Stimulated activated CD4-positive, alpha-beta T cell treated with anti-CD3 and anti-CD28 coated beads, Interleukin-12 subunit alpha, Interleukin-12 subunit beta, amount 100 ng/mL, for 48 hours (primary cell): Measurements from ENCODE around the gene CYP2D6.

ENCODE experiments used
- DNase-seq, 3 donors: peaks; one replicate each; pipeline ENCODE4 v3.0.0-alpha.2; 2020; ENCODE audit warnings: low read depth in 2 of 3, low spot score in 1 of 3

The CYP2D6 gene

DNA sequence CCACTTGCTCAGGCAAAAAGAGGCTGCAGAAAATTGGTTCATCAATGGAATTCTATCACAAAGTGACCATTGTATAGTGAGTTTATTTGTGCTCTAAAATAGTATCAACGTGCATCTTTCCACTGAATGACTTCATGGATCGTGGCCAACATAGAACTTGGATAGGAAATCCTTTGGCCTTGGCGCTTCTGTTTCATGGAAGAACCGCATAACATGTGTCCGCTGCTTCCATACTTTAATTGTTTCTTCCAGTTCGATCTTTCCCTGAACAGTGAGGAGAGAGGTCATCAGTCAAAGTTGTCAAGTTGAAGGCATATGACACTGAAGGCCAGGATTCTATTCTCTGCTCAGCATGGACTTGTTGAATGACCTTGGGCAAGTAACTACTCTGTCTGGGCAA lies 44.6 kb downstream of the CYP2D6 start:
- DNase-seq = no peak

DNA sequence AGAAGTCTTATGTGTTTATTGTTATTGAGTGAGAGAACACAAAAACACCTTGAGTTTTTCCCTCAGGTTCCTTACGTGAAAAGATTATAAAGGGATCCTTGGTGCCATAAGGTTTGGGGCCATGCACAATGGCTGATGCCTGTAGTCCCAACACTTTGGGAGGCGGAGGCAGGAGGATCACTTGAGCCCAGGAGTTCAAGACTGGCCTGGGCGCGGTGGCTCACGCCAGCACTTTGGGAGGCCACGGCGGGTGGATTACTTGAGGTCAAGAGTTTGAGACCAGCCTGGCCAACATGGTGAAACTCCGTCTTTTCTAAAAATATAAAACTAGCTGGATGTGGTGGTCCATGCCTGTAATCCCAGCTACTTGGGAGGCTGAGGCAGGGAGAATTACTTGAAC lies 45.7 kb downstream of the CYP2D6 start:
- no peak for DNase-seq

DNA sequence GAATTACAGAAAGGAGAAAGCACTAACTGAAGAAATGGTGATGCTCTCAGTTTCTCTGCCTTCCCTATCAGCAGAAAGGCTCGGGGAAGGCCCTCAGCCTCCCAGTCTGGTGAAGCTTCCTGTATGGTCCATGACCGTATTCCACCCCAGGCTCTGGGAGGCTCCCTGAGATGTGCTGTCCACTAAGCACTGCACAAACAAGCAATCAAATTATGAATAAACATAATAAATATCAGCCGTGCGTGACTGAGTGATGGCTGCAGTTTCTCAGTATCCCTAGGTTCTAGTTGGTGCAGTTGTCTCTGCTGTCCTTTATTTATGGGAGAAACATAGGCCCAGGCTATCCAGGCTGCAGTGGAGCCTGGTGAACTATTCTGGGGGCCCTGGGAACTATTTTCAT lies 47.5 kb downstream of the CYP2D6 start:
- DNase-seq = no peak

GRCh38 chr22:42080287-42080686 lies 50.3 kb downstream of the CYP2D6 start:
- no peak for DNase-seq

DNA sequence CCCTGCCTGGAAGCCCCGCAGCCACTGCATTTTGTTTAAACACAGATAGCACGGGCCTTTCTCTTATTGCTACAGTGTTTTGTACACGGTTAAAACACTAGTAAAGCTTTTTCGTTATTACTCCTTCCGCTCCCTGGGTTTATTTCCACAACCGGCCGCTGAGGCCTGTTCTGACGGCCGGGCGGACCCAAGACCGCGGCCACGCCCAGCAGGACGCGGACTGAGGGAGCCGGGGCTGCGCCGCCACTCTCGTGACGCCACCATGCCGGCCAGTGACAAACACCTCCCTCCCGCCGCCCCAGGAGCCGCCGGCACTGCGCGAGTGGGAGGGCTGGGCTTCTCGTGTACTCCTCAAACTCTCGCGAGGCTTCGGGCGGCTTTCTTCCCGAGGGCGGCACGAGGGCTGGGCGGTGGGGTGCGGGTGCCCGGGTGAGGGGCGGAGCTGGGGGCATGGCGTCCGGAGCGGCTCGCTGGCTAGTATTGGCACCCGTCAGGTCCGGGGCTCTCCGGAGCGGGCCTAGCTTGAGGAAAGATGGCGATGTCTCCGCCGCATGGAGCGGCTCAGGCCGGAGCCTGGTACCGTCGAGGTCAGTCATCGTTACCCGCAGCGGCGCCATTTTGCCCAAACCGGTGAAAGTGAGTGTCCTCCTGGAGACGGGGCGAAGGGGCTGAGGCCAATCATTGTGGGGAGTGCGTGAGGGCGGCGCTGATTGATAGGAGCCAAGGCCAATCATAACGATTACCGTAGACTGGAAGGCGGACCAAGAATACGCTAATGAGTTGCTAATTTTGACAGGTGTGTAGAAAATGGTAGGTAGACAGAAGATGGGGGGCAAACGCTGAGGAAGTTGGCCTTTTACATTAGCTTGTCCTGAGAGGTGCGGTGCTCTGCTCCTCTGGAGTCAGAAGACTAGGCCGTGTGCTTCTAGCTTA lies 51.0 kb downstream of the CYP2D6 start, which contains the start of gene SMDT1:
Gene SMDT1, plus strand, starts transcription at position 382 of the 933 bp plus-strand sequence. Its CDS starts 69 bp downstream, at position 451.
- peak; percentile 95 to 99 (median 96) for DNase-seq

- DNase-seq = no peak
Measured at GRCh38 chr22:42078469-42079318, 51.9 kb downstream of the CYP2D6 start.

DNA sequence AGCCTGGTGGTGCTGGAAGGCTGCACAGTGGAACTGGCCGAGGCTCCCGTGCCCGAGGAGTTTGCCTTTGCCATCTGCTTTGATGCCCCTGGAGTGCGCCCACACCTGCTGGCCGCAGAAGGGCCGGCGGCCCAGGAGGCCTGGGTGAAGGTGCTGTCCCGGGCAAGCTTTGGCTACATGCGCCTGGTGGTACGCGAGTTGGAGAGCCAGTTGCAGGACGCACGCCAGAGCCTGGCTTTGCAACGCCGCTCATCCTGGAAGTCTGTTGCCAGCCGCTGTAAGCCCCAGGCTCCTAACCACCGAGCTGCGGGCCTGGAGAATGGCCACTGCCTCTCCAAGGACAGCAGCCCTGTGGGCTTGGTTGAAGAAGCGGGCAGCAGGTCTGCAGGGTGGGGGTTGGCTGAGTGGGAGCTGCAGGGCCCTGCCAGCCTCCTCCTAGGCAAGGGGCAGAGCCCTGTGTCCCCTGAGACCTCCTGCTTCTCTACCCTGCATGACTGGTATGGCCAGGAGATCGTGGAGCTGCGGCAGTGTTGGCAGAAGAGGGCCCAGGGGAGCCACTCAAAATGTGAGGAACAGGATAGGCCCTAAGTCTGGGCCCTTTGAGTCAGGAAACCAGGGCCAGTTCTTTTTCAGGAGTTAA lies 53.0 kb downstream of the CYP2D6 start:
- DNase-seq = no peak

DNA sequence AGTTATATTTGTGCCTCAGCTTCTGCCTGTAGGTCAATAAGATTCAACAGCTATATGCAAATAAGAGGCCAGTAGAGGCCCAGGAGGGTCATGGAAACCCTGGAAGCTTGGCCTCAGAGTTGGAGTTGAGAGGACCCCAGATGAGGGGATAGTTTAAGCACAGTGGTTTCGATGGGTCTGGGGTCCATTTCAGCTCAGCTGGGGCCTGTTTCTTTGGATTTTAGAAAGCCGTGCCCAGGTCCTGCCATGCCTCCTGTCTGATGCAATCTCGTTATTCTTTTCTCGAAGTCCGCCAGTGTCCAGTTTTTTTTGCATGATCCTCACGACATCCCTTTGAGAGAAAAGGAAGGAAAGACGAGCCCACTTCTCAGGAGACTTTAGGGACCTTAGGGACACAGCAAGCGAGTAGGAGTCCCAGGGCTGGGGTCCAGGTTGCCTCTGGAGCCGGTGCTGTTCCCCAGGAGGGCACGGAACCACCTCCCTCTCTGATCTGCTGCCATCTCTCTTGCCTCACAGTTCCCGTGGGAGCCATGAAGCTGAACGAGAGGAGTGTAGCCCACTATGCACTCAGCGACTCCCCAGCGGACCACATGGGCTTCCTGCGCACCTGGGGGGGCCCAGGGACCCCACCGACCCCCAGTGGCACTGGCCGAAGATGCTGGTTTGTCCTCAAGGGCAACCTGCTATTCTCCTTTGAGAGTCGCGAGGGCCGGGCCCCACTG lies 53.7 kb downstream of the CYP2D6 start:
- no peak for DNase-seq
